ENCODE results near the gene IRF3.

Gene IRF3

DNA sequence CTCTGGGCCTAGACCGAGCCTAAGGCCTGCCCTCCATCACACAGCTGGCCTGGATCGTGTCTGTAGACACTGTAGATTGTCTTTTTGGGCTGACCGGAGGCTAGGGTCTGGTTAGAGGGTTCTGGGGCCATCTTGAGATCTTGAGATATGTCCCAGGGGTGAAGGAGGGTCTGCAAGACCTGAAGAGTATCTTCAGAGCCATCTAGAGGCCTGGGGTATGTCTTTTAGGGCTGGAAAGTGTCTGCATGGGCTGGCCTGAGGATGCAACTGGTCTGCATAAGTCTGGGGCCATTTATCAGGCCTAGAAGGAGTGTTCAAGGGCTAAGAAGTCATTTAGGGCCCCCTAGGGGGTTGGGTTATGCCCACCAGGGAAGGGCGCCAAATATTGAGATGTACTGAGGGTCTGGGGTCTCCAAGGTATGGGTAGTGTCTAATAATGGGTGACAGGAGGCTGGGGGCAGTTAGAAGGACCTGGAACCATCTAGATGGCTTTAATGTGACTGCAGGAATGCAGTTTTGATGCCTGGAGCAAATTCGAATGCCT lies 23.1 kb downstream of the IRF3 start:
- TF ChIP-seq, protein P1, sequence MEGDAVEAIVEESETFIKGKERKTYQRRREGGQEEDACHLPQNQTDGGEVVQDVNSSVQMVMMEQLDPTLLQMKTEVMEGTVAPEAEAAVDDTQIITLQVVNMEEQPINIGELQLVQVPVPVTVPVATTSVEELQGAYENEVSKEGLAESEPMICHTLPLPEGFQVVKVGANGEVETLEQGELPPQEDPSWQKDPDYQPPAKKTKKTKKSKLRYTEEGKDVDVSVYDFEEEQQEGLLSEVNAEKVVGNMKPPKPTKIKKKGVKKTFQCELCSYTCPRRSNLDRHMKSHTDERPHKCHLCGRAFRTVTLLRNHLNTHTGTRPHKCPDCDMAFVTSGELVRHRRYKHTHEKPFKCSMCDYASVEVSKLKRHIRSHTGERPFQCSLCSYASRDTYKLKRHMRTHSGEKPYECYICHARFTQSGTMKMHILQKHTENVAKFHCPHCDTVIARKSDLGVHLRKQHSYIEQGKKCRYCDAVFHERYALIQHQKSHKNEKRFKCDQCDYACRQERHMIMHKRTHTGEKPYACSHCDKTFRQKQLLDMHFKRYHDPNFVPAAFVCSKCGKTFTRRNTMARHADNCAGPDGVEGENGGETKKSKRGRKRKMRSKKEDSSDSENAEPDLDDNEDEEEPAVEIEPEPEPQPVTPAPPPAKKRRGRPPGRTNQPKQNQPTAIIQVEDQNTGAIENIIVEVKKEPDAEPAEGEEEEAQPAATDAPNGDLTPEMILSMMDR (IDR thresholded peaks at IDR 0.05; ENCODE audit: low read depth, low read length) = no peak
- peak overlapping the region; percentile 69 for H3K4me3 ChIP-seq (ENCODE audit: low read depth, low read length)

DNA sequence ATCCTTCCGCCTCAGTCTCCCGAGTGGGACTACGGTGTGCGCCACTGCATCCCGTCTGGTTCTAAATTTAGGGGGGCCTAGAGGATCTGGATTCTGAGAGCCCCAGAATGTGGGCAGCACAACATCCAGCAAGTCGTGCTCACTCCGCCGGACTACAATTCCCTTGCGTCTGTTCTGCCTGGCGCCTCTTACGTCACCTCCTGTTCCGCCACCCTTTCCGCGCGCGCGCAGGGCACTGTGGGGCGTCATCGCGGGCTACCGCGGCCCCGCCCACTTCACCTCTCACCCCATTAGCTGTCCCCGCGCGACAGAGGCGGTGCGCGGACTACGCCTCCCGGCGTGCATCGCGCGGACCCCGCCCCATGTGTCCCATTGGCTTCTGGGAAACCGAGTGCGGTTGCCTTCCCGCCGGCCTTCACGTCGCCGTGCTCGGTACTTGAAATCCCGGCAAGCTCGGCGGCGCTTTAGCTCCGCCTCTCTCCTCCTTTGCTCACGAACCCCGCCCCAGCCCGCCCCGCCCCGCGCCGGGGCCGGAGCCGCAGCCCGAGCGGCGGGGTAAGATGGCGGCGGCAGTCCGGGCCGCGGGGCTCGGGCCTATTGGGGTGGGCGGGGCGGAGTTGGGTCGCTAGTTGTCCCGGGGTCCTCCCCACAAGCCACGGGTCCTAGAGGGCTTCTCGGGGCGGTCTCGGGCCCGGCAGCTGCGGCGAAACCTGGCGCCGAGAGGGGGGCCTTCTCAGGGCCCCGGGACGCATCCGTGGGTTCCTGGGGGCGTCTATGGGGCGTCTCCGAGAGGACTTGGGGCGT lies 23.8 kb downstream of the IRF3 start, which contains the start of gene SCAF1:
TSS of gene SCAF1 (plus strand) at position 522 of the 804 bp plus-strand sequence. CDS start 2,818 bp downstream, outside the sequence.
- peak within 1 kb of the TSS; percentile 69 for H3K4me3 ChIP-seq (ENCODE audit: low read depth, low read length)
- TF ChIP-seq, protein P1 (IDR thresholded peaks at IDR 0.05; ENCODE audit: low read depth, low read length) = no peak

DNA sequence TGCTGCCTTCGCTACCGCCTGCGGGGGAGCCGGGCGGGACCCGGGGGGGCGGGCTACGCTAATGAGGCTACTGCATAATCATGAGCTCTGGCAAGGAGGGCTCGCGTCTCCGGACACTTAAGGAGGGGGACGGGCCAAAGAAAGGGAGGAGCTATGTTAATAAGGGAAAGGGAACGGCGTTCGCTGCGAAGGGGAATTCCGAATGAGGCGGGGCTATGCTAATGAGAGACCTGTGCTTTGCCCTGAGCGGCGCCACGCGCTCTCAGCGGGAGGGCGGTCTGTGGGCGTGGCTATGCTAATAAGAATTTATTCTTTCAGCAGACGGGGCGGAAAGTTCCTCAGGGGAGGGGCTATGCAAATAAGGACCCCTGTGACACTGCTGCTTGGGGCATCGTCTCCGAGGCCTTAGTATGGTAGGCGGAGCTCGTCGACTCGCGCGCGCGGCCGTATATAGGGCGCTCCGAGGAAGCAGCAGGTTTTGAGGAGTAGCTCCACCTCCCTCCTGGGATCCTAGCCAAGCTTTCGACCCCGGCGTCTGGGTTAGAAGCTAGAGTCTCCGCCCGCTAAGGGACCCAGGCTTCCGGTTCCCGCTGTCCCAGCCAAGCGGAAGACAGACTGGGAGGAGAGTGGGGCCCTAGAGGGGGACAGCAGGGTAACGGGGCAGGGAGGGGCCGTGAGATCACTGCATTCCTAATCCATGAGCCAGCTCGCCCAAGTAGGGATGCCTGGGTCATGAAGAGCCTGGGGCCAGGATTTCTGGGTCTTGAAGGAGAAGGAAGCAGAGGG lies 25.4 kb downstream of the IRF3 start, which contains the start of gene RRAS:
TSS of gene RRAS (minus strand) at position 31 of the 786 bp plus-strand sequence. CDS start 45 bp downstream, outside the sequence.
- TF ChIP-seq, protein P1 (IDR thresholded peaks at IDR 0.05; ENCODE audit: low read depth, low read length) = no peak
- H3K4me3 ChIP-seq (ENCODE audit: low read depth, low read length) = peak within 1 kb of the TSS; percentile 81

DNA sequence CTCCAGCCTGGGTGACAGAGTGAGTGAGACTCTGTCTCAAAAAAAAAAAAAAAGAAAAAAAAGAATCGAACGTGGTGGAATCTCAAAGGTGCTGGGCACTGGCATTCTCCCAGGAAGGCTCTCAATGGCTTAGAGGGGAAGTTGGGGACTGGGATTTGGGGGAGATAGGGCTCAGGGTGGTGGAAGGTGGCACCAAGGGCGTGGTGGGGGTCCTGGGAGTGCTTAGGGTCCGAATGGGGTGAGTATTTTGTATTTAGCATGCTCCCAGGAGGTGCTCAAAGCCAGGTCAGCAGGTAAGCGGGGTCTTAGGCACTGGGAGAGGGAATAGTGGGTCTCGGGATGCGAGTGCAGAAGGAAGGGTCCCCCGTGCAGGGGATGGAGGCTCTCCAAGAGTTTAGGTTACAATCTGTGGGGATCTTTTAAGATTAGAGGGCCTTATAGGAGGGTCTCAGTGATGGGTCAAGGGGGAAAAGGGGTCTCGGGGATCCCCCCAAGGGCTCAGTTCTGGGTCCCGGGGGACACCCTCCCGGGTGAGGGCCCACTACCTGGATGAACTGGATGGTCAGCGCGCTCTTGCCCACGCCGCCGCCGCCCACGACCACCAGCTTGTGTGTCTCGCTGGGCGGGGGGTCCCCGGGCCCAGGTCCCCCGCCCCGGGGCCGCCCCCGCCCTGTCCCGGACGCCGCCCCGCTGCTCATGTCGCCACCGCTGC lies 26.1 kb downstream of the IRF3 start:
- TF ChIP-seq, protein P1 (IDR thresholded peaks at IDR 0.05; ENCODE audit: low read depth, low read length) = no peak
- H3K4me3 ChIP-seq (ENCODE audit: low read depth, low read length) = peak overlapping the region; percentile 81

DNA sequence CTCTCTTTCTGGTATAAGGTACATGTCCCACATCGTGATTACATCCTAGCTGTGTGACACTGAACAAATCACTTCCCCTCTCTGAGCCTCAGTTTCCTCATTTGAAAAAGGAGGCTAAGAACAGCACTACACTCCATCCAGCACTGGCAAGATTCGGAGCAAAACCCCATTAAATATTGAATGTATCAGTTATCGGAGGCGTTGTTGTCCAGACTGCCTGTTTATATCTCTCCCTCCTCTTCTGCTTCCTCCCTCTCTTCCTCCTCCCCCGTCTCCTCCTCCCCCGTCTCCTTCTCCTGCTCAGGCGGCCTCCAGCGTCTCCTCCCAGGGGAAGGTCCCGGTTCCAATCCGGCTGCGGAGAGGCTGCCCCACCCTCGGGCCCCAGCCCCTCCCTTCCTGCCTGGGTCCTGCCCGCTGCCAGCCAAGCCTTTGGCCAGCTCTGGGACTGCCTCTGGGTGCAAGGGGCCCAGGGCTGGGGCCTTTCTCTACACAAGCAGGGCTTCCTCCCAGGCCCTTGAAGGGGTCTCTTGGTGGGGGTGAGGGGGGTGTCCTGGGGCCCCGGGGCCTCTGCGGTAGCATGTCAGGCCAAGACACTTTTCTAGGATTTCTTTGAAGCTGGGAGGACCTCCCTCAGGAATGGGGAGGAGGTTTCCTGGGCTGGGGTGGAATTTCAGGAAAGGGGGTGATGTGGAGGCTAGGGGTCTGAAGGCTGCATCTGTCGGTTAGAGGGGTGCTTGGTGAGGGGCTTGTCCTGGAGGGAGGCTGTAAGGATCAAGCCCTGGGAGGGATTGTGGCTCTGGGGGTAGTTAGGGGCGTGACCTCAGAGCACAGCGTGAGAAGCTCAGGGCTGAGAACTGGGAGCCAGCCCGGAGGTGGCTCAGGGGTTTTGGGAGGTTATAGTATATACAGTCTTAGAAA lies 27.6 kb downstream of the IRF3 start:
- TF ChIP-seq, protein P1 (IDR thresholded peaks at IDR 0.05; ENCODE audit: low read depth, low read length) = no peak
- peak overlapping the region; percentile 81 for H3K4me3 ChIP-seq (ENCODE audit: low read depth, low read length)
